NB4 (cell line): ENCODE measurements around the gene B3GNT9.

Source experiments
- POLR2A ChIP-seq: IDR thresholded peaks from 2 replicates; pipeline ENCODE4 v1.6.1; 2011; ENCODE audit warnings: mild to moderate bottlenecking; ENCODE audit not compliant: insufficient read length; ENCODE audit errors: extremely low read depth
- TF ChIP-seq, protein P1 (sequence below): IDR thresholded peaks from one replicate; pipeline ENCODE4 v1.5.1; 2012; ENCODE audit warnings: low read depth, low read length

DNA sequence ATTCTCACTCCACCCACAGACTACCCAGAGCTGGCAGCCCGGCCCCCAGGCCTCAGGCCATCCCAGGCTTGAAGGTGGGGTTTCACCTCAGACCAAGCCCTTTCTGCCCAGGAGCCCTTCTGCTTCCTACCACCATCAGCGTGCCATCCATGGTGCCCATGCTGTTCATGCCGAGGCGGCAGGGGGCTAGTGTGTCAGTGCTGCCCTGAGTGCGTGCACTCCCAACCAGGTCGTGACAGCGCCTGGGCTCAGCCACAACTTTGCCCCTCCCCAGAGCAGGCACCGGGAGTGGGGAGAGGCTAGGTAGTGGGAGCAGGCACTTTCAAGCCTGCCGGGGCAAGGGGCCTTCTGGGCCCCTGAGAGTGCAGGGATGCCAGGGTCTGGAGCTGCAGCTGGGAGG lies 8.5 kb downstream of the B3GNT9 start:
- TF ChIP-seq, protein P1, sequence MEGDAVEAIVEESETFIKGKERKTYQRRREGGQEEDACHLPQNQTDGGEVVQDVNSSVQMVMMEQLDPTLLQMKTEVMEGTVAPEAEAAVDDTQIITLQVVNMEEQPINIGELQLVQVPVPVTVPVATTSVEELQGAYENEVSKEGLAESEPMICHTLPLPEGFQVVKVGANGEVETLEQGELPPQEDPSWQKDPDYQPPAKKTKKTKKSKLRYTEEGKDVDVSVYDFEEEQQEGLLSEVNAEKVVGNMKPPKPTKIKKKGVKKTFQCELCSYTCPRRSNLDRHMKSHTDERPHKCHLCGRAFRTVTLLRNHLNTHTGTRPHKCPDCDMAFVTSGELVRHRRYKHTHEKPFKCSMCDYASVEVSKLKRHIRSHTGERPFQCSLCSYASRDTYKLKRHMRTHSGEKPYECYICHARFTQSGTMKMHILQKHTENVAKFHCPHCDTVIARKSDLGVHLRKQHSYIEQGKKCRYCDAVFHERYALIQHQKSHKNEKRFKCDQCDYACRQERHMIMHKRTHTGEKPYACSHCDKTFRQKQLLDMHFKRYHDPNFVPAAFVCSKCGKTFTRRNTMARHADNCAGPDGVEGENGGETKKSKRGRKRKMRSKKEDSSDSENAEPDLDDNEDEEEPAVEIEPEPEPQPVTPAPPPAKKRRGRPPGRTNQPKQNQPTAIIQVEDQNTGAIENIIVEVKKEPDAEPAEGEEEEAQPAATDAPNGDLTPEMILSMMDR, result no peak
- TF ChIP-seq POLR2A, result no peak
